ENCODE data around the gene AP3D1. TPM values are rescaled to one million over a fixed set of nuclear protein-coding genes. Genes with fewer than 3 reads are reported as not detected.

Gene AP3D1
- total RNA-seq, 1 donor from 2014 or later: 113 TPM

- H3K9me3 Mint-ChIP-seq: no peaks in the 10 kb centered on the region
- no peak for DNase-seq
- intact Hi-C loops (cut with micrococcal nuclease): no loop called here
- H3K27ac Mint-ChIP-seq: no peak overlapping the region
- H3K36me3 Mint-ChIP-seq (ENCODE audit: low read depth): peaks cover 55% of the 10 kb centered on the region
- no peak overlapping the region for H3K4me3 Mint-ChIP-seq
- no peaks in the 10 kb centered on the region for H3K27me3 Mint-ChIP-seq
- H3K4me1 Mint-ChIP-seq: no peaks in the 10 kb centered on the region
Measured at GRCh38 chr19:2111425-2111824, 39.9 kb downstream of the AP3D1 start.

- no peak for DNase-seq
- H3K4me3 Mint-ChIP-seq: no peak overlapping the region
- H3K27ac Mint-ChIP-seq: no peak overlapping the region
- no peaks in the 10 kb centered on the region for H3K27me3 Mint-ChIP-seq
- peaks cover 56% of the 10 kb centered on the region for H3K36me3 Mint-ChIP-seq (ENCODE audit: low read depth)
- no peaks in the 10 kb centered on the region for H3K9me3 Mint-ChIP-seq
- no peaks in the 10 kb centered on the region for H3K4me1 Mint-ChIP-seq
- intact Hi-C loops (cut with micrococcal nuclease): no loop called here
Measured at GRCh38 chr19:2110822-2111221, 40.5 kb downstream of the AP3D1 start.

- Mint-ChIP-seq H3K4me1 (no peaks in the 10 kb centered on the region), H3K4me3 (no peak overlapping the region), H3K9me3 (peaks cover 2% of the 10 kb centered on the region), H3K27ac (no peak overlapping the region), H3K36me3 (ENCODE audit: low read depth) (peaks cover 58% of the 10 kb centered on the region), H3K27me3 (no peaks in the 10 kb centered on the region)
- intact Hi-C loops (cut with micrococcal nuclease): no loop called here
- no peak for DNase-seq
Measured at GRCh38 chr19:2109046-2109864, 42.1 kb downstream of the AP3D1 start.

GRCh38 chr19:2108251-2109016 lies 42.9 kb downstream of the AP3D1 start:
- Mint-ChIP-seq H3K9me3 (peaks cover 8% of the 10 kb centered on the region), H3K4me1 (peaks cover 2% of the 10 kb centered on the region), H3K27me3 (no peaks in the 10 kb centered on the region), H3K4me3 (no peak overlapping the region), H3K27ac (no peak overlapping the region), H3K36me3 (ENCODE audit: low read depth) (peaks cover 60% of the 10 kb centered on the region)
- intact Hi-C loops (cut with micrococcal nuclease): no loop called here
- no peak for DNase-seq

DNA sequence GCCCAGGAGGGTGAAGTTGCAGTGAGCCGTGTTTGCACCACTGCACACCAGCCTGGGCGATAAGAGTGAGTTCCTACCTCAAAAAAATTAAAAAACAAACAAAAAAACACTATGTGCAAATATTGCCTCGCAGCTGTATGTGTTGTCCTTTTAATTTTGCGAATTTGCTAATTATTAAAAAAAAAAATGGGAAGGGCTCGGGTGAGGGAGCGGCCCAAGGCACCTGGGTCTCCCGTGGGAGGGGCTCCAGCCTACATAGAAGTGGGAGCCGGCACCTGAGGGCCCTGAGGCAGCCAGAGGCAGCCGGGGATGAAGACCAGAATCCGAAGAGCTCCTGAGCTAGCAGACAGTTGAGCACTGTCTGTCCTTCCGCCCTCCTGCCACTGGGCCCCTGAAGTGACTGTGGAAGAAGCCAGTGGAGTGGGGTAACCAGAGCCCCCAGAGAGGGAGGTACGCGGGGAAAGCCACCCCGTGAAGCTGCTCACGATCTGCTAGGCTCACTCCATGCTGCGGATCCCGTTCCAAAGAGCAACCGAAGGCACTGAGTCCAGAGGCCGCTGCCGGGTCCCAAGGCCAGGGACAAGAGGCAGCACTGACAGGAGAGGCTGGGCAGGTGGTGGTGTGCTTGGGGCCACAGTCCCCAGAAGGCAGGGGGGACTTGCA lies 48.2 kb downstream of the AP3D1 start:
- no peak for DNase-seq
- H3K4me3 Mint-ChIP-seq: no peak overlapping the region
- no peaks in the 10 kb centered on the region for H3K27me3 Mint-ChIP-seq
- H3K27ac Mint-ChIP-seq: no peak overlapping the region
- H3K9me3 Mint-ChIP-seq: peaks cover 8% of the 10 kb centered on the region
- H3K4me1 Mint-ChIP-seq: peaks cover 2% of the 10 kb centered on the region
- peaks cover 52% of the 10 kb centered on the region for H3K36me3 Mint-ChIP-seq (ENCODE audit: low read depth)
- intact Hi-C loops (cut with micrococcal nuclease): no loop called here

DNA sequence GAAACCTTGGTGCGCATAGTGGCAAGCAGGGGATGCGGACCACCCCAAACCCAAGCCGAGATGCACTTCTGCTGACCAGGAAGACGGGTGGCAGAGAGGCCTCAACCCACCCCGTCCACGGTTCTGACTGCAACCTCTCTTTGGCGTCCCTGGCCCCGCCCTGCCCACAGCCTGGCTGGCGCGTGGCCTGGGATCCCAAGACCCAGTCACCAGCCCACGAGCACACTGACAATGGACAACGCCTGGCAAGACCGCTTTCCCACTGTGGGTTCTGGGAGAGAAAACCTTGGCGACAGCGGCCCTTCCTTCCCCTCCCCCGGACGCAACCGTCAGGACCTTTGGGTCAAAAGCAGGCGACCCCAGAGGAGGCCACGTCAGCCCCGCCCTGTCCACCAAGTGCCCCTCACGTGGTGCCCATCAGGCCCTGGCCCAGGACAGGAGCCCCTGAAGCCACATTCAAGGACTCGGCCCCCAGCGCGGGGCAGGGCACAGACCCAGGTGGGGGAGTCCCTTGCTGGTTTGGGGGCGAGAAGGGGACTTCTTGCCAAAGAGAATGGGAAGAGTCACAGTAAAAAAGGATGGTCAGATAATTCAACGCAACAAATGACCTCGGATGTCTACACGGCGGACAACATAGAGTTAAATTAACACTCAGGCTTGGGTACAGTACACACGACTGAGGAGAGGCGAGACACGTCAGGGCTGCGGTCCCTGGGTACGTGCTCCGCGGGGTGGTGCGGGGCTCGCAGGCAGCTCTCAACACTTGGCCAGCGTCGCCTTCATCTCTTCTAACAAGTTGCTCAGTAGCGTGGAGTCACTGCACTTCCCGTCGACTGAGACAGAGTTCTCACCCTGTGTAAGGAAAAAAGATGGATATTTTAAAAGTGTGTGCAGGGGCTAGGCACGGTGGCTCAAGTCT lies 49.7 kb downstream of the AP3D1 start:
- peaks cover 9% of the 10 kb centered on the region for H3K4me1 Mint-ChIP-seq
- DNase-seq: no peak
- no peak overlapping the region for H3K27ac Mint-ChIP-seq
- intact Hi-C loops (cut with micrococcal nuclease): no loop called here
- no peak overlapping the region for H3K4me3 Mint-ChIP-seq
- H3K36me3 Mint-ChIP-seq (ENCODE audit: low read depth): peaks cover 43% of the 10 kb centered on the region
- peaks cover 8% of the 10 kb centered on the region for H3K9me3 Mint-ChIP-seq
- no peaks in the 10 kb centered on the region for H3K27me3 Mint-ChIP-seq

DNA sequence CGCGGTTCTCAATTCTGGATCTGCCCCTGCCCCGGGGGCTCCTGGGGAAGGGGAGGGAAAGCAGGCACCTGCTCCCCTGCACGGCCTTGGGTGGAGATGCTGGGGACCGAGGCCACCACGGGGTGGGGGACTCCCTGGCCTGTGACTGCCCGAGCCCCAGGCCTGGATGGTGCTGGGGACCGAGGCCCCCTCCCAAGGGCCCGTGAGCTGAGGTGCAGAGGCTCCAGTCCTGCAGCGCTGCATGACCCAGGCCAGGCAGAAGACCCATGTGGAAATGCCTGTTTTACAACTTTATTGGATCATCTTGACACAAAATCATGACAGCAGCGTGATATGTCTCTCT lies 50.7 kb downstream of the AP3D1 start:
- no peak for DNase-seq
- H3K4me1 Mint-ChIP-seq: peaks cover 9% of the 10 kb centered on the region
- intact Hi-C loops (cut with micrococcal nuclease): no loop called here
- peaks cover 38% of the 10 kb centered on the region for H3K36me3 Mint-ChIP-seq (ENCODE audit: low read depth)
- H3K4me3 Mint-ChIP-seq: no peak overlapping the region
- H3K27me3 Mint-ChIP-seq: no peaks in the 10 kb centered on the region
- no peak overlapping the region for H3K27ac Mint-ChIP-seq
- peaks cover 8% of the 10 kb centered on the region for H3K9me3 Mint-ChIP-seq

GRCh38 chr19:2099937-2100718 lies 51.2 kb downstream of the AP3D1 start:
- Mint-ChIP-seq H3K27ac (no peak overlapping the region), H3K27me3 (no peaks in the 10 kb centered on the region), H3K4me3 (no peak overlapping the region), H3K36me3 (ENCODE audit: low read depth) (peaks cover 35% of the 10 kb centered on the region), H3K4me1 (peaks cover 10% of the 10 kb centered on the region), H3K9me3 (peaks cover 8% of the 10 kb centered on the region)
- intact Hi-C loops (cut with micrococcal nuclease): loop anchor here (5.0 kb wide), 2 partner anchors 52 to 238 kb away; partner anchors contain the start of genes AP3D1 and KLF16
- peak; percentile 58 for DNase-seq

DNA sequence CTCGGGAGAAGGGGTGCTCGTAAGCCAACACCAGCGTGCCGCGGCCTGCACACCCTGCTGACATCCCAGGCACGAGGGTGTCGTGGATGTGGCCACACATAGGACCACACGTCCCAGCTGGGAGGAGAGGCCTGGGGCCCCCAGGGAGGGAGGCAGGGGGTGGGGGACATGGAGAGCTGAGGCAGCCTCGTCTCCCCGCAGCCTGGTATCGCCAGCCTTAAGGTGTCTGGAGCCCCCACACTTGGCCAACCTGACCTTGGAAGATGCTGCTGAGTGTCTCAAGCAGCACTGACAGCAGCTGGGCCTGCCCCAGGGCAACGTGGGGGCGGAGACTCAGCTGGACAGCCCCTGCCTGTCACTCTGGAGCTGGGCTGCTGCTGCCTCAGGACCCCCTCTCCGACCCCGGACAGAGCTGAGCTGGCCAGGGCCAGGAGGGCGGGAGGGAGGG lies 52.3 kb downstream of the AP3D1 start:
- Mint-ChIP-seq H3K4me1 (peaks cover 17% of the 10 kb centered on the region), H3K36me3 (ENCODE audit: low read depth) (peaks cover 35% of the 10 kb centered on the region), H3K27ac (no peak overlapping the region), H3K27me3 (no peaks in the 10 kb centered on the region), H3K4me3 (no peak overlapping the region), H3K9me3 (peaks cover 5% of the 10 kb centered on the region)
- intact Hi-C loops (cut with micrococcal nuclease): loop anchor here (5.0 kb wide), 2 partner anchors 53 to 237 kb away; partner anchors contain the start of genes AP3D1 and KLF16
- peak; percentile 62 for DNase-seq

DNA sequence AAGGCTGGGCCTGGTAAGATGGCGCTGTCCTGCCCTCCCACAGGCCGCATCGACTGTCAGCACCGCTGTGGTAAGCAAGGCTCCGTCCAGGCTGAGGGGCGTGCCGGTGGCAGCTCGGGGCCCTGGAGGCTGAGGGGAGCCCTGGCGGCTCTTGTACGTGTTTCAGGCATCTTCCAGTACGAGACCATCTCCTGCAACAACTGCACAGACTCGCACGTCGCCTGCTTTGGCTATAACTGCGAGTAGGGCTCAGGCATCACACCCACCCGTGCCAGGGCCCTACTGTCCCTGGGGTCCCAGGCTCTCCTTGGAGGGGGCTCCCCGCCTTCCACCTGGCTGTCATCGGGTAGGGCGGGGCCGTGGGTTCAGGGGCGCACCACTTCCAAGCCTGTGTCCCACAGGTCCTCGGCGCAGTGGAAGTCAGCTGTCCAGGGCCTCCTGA lies 53.5 kb downstream of the AP3D1 start:
- peak overlapping the region; percentile 89 for H3K4me3 Mint-ChIP-seq
- peaks cover 28% of the 10 kb centered on the region for H3K36me3 Mint-ChIP-seq (ENCODE audit: low read depth)
- no peaks in the 10 kb centered on the region for H3K9me3 Mint-ChIP-seq
- no peaks in the 10 kb centered on the region for H3K27me3 Mint-ChIP-seq
- no peak overlapping the region for H3K27ac Mint-ChIP-seq
- peaks cover 23% of the 10 kb centered on the region for H3K4me1 Mint-ChIP-seq
- no peak for DNase-seq
- intact Hi-C loops (cut with micrococcal nuclease): loop anchor here (2.0 to 5.0 kb wide), 3 partner anchors 54 to 236 kb away; partner anchors contain the start of genes AP3D1, DOT1L and KLF16

- no peaks in the 10 kb centered on the region for H3K9me3 Mint-ChIP-seq
- peaks cover 25% of the 10 kb centered on the region for H3K4me1 Mint-ChIP-seq
- intact Hi-C loops (cut with micrococcal nuclease): loop anchor here (2.0 to 5.0 kb wide), 3 partner anchors 55 to 235 kb away; partner anchors contain the start of genes AP3D1, DOT1L and KLF16
- DNase-seq: peak; percentile 86
- no peaks in the 10 kb centered on the region for H3K27me3 Mint-ChIP-seq
- H3K36me3 Mint-ChIP-seq (ENCODE audit: low read depth): peaks cover 30% of the 10 kb centered on the region
- H3K27ac Mint-ChIP-seq: peak overlapping the region; percentile 88
- H3K4me3 Mint-ChIP-seq: peak overlapping the region; percentile 89
Measured at GRCh38 chr19:2097203-2097885, 54.0 kb downstream of the AP3D1 start.

Measured in activated CD4-positive, alpha-beta T cell treated with anti-CD3 and anti-CD28 coated beads, Interleukin-2, amount 10 ng/mL, durations not matched to agents 24 days and 14 days (primary cell).